Inflammatory macrophage treated with lipopolysaccharide for 1 hour (primary cell): ENCODE data around the gene SNCAIP.
"Not testable (repeated sequence)": the region's sequence is repeated elsewhere in the genome, so short reads cannot be mapped to it uniquely, and the experiment has no call there.

ENCODE experiments used
- DNase-seq, 2 donors: peaks; one replicate each; pipeline ENCODE4 v3.0.0-alpha.2; 2020 to 2022

The SNCAIP gene

DNA sequence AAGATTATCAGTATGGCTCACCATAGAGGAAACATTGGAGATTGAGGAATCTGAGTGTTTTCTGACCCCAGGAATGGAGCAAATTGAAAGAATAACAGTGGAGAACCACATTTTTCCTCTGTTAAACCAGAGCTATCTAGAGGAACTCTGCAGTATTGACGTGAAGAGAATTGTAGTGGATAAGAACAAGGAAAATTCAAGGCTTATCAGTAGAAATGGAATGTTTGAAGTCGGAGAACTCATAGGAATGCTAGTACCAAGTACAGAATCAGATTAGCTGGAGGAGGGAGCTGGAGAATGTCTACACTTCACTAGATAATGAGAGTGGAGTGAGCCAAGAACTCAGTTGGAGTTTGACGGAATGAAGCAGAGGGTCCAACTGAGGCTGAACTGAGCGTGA lies 50.3 kb downstream of the SNCAIP start:
- DNase-seq = no peak

DNA sequence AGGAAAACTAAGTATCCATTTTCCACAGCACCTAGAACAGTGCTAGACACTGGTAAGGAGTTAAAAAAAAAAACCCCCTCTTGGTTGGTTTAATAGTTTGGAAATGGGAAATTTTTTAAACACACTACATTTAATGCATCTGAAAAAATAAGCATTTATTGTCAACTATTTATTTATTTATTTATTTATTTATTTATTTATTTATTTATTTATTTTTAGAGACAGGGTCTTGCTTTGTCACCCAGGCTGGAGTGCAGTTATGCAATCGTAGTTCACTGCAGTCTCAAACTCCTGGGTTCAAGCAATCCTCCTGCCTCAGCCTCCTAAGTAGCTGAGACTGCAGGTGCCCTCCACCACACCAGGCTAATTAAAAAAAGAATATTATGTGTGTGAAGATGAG lies 51.6 kb downstream of the SNCAIP start:
- DNase-seq = no peak

DNA sequence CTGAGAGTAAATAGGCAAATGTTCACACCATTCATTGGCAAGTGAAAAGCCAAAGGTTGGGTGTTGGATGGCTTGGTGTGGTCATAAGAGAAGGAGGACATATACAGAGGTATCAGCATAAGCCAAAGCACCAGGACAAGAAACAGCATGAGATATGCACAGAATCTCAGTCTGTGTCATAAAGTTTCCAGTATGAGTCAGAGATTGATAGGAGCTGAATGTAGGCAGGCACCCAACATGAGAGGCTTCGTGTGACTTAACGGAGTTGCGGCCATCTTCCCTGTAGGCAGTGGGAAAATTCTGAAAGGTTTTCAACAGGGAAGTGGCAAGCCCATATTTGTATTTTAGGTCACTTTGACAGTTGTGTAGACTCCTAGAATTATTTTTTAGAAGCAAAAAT lies 54.5 kb downstream of the SNCAIP start:
- no peak for DNase-seq

DNA sequence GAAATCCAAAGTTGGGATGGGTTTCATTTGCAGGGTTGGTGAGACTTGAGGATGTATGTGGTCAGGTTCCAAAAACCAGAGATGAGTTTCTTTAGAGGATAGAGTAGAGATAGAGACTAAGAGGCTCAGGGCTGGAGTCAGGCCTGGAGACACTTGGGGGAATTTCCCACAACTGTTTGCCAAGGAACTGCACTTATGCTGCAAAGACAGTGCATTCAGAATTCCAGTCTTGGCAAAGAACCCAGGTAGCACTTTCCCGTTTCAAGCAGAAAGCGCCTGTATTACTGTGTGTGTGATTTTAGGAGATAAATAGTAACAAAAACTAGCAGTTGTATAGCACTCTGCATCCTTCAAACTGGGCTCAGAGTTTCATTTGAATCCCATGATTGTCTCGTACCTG lies 55.4 kb downstream of the SNCAIP start:
- DNase-seq = no peak

DNA sequence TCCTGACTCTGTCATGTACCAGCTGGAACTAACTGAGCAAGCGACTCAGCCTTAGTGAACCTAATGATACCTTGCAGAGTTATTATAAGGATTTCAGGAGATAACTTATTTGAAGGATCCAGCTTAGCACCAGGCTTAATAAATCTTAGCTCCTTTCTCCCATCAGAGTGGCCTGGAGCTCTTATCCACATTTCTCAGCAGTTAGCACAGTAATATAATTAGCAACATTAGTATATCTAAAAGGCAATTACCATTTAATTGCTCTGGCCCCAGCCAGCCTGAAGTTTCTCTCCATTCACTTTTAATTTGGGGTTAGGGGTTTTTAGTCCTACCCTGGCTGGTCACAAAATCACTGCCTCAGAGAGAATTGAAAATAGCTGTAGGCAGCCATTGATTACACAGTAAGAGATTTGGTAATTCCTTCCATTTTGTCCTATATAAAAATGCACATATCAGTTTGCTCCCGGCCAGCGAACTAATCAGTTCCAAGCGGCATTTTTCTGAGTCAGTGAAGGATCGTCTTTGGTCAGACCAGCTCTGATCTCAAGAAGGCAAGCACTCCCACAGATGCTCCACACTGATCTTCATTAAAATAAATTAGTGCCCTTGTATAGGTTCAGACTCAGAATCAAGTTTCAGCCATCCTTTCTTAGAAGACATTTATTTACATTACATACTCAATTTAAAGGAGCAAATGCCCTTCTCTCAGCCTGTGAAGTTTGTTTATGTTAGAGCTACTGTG lies 56.6 kb downstream of the SNCAIP start:
- DNase-seq = no peak

DNA sequence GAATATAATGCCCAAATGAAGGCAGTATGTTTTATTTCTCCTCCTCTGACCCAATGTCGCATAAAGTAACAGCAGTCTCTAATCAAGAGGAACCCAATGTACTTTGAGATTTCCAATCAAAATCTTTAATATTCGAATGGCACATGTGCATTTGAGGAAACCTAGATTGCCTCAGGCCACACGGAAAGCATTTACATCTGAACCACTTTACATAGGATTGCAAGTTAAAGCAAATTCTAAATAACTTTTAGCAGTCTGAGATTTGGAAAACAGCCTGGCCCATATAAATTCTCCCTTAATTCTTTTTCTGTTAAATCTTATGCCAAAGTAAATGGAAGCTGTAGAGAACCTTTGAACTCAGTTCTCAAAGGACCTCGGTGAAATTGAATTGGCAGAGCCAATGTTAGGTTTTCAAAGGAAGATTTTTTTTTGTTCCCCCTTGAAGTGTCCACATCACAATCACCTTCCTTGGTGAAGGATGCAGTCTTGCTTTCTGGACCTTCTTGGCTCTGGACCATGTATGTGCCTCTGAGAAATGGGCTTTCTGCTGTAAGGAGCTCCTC lies 57.3 kb downstream of the SNCAIP start:
- DNase-seq = no peak

DNA sequence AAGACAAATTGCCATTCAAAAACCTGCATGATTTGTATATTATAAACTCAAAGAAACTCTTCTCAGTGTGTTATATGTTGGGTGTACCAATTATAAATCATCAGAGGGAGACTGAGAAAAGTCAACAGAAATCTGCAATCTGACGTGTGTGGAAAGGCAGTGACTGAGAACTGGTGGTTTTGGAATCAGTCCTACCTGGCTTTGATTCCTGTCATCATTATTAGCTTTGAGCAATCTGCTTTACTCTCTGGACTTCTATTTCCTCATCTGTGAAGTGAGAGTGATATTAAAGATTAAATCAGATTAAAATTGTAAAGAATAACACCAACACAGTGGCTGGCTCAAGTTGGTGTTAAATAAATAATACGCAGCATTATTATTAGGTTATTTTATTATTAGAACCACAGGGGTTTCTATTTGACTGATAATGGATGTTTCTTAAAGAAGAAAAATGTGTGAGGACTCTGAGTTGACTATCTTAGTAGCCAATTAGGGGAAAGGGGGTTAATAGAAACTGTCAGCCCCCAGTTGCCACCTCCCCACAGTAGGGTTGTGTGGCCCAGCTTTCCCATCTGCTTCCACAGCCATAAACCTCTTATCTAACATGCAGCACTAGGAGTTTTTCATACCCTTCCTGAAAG lies 59.6 kb downstream of the SNCAIP start:
- no peak for DNase-seq

DNA sequence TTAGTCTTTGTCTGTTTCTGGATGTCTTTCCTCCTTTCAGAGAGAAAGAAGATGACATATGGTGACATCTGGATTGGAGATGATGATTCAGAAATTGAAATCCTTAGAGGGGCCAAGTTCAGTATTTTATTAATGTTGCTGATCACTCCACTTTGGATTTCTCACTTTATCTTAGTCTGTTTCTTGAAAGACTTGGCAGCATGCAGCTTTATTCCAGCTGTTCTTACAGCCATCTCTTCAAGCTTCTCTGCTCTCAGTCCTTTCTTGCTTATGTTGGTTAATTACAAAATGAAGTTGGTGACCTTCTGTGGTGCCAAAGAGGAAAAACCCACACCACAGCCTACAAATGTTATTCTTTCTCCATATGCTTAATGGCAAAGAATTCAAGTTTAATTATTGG lies 62.1 kb downstream of the SNCAIP start:
- DNase-seq = no peak

DNA sequence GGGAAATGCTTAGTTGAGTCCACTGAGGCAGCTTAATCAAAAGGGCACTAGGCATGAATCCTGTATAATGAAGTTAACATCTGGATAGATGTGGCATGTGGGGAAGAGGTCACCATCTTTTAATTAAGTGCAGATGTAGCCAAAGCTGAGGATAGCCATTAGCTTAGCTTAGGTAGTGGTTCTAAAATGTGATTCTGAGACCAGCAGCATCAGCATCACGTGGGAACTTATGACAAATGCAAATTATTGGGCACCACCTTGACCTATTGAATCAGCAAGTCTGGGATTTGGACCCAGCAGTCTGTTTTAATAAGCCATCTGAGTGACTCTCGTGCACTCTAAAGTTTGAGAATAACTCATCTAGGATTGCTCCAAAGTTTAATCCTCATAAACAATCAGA lies 63.8 kb downstream of the SNCAIP start:
- no peak for DNase-seq

DNA sequence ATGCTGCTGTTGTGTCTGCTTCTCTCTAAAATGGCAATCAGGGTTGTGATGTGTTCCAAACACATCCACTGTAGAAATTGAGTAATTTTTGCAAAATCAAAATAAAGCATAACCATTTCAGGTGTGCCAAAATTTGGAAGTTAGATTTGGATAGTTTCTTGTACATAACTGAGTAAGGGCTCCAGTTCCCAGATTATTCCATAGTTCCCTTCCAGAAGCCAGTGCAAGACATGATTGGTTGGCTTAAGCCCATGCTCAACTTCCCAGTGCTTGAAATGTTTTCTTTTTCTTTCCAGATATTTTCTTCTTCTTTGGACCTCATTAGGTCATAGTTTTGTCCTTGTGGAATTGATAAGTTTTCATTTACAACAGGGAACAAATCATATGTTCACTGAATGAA lies 64.2 kb downstream of the SNCAIP start:
- no peak for DNase-seq

DNA sequence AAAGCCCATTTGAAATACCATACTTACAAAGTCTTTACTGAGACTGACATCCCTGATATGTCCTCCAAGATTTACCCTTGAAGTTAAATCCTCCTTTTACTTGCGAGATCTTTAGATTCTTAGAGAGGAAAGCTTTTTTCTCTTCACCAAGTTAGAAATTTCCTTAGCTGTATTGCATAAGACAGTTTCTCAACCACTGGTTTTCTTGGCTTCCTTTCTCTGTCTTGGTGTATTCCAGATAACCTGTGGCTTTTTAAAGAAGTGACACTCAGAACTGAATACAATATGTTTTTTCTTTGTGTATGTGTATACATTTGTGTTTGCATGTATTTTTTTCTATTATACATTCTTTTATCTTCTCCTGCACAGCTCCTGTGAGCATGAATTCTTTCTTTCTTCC lies 65.0 kb downstream of the SNCAIP start:
- peak in 1 of 2 donors; percentile 4 for DNase-seq

DNA sequence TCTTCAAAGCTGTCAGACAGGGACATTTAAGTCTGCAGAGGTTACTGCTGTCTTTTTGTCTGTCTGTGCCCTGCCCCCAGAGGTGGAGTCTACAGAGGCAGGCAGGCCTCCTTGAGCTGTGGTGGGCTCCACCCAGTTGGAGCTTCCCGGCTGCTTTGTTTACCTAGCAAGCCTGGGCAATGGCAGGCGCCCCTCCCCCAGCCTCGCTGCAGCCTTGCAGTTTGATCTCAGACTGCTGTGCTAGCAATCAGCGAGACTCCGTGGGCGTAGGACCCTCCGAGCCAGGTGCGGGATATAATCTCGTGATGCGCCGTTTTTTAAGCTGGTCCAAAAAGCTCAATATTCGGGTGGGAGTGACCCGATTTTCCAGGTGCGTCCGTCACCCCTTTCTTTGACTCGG lies 70.9 kb downstream of the SNCAIP start:
- DNase-seq = not testable (repeated sequence)

DNA sequence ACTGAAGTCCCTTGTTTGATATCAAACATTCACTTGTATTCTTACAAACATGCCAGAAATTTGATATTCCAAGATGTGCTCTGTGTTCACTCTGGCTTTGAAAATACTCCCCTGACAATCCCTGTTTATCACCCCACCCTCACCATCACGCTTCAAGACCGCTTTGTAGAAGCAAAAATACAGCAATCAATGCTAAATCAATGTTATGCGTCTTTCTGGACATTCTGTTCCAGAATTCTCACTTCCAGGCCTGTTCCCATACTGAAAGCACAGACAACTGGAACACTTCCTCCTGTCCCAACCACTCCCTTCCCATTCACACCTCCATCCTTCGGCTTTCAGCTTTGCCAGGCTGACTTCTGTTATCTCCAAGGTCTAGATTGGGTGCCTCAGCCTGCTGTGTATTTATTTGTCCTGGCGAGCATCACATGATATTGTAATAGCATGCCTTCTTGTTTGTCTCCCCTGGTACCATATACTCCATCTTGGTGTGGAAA lies 72.8 kb downstream of the SNCAIP start:
- no peak for DNase-seq

DNA sequence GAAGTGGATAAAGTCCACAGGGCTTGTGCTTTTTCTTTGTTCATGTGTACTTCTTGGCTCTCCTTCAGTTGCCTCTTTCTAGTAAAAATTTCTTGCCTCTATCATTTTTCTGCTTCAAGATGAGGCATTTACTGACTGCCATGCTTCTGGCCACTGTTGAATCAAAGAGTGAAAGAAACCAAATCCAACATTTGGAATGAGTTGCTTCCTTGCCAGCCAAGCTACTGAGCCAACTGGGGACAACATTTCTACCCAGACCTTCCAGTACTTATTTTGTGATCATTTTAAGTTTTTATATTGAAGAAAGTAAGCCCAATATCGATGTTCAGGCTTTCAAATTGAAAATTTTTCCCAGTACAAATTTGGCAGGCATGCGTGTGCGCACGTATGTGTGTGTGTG lies 73.2 kb downstream of the SNCAIP start:
- DNase-seq = no peak

DNA sequence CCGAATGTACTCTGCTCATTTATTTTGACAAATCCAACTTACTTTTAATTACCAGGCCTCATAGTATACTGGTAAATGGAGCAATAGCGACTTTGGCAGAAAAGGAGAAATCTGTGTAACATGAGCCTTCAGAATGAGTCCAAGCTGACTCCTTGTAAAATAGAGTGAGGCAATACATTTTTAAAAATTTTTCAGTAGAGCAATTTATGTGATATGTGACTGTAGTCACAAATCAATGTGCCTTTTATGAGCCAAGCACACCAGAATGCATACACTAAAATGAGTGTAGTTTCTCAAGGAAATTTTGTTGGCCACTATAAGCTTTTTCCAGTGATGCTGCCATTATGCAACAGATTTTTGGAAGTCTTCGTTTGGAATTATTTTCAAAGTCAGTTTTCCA lies 73.8 kb downstream of the SNCAIP start:
- no peak for DNase-seq

DNA sequence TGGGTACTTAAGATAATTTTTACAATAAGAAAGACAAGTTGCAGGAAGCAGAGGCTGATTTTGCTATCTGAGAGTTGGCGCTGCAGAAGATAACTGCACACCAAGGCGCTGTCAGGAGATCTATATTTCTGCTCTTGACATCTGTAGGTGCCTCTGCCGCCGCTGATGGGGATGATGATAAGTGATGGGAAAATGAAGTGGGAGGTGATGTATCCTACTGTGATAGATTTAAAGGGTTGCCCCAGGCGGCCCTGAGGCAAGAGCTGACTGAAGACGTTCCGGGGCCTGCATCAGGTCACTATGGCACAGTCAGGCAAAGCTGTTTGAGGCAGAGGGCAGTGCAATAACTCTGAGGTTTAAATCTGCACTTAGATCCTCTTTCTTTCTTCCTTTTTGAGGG lies 78.1 kb downstream of the SNCAIP start:
- DNase-seq = no peak

DNA sequence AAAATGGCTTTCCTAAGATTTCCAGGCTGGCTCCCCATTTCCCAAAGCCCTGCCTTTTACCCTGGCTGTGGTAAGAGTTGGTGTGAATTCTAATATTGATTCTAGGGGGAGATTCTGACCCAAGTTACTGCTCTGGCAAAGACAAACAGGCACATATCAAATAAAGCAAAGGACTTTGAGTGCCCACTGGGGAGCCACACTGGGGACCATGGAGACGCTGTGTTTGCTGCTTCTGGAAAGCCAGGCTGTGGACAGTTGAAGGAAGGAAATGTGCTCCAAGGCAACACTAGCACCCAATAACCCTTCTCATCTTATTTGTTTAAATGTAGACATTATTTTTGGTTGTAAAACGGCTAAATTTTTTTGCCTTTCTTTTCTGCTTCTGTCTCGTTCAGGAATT lies 78.7 kb downstream of the SNCAIP start:
- no peak for DNase-seq

DNA sequence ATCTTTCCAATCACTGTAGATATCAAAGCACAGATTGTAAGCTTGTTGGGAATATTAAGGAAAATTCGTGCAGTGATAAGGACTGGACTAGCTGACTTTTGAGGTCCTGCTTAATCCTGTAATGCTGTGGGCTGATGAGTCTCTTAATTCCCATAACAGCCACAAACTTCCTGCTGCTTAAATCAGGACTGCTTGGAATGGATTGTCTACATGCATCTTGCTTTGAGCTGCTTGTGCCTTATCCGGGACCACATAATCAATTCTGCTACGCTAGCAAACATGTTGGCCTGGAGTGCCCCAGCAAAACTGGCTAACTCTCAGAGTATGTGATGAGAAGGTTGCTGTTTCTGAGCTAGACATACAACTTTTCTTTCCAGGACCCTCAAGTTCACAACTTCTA lies 79.6 kb downstream of the SNCAIP start:
- no peak for DNase-seq

DNA sequence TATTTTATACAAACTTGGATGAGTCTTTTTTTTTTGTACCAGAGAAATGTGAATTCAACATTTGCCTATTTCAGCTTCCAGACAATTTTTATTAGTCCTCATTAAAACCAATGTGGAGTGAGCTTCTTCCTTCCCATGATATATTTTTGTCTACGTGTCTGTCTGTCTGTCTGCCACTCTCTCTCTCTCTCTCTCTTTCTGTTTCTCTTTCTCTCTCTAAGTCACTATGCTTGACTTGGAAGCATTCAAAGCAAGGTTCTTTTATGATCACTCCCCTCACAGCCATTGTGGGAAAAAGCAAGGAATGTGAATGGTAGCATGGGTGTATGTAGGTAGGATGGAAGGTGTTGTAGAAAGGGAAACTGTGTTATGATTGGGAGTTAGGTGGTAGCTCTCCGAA lies 80.2 kb downstream of the SNCAIP start:
- no peak for DNase-seq

DNA sequence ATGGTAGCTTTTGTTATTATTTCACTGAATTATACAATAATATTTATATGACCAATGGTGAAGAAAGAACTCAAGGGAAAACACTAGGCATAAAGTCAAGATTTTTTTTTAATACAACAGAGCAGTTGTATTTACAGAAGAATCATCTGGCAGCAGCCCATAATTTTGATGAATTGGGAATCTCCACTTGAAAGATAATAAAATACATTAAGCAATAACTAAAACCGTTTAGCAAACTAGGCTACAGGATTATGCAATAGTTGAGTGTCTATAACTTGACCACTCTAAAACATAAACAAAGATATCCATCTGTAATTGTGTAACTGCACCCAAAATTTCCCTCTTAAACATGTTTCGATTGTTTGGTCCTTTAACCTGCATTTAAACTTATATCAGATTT lies 80.8 kb downstream of the SNCAIP start:
- DNase-seq = no peak

DNA sequence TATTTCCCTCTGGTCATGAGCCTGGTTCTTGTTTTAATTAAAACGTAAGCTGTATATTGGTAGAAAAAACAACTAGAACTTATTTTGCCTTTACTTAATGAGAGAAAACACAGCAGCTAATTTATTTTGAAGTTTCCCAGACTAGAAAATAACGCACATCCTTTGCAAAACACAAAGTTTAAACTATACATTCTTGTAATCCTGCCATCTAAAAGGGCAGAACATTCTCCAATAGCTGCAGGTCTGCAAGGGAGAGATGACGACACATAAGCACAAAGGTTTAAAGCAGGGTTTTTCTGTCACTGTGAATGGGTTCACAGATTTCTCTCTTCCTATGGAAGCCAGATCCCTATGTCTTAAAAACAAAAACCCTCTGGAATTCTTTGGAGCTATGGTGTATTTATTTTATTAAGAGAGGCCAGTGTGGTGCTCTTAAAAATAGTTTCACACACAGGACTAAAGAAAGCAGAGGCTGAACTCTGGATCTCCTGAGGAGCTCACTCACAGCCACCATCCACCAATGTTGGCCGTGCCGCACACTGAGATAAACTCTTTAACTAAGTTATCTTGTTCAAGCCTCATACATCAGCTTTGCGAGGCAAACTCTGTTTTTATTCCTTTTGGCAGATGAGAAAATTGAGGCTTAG lies 82.4 kb downstream of the SNCAIP start:
- DNase-seq = no peak

DNA sequence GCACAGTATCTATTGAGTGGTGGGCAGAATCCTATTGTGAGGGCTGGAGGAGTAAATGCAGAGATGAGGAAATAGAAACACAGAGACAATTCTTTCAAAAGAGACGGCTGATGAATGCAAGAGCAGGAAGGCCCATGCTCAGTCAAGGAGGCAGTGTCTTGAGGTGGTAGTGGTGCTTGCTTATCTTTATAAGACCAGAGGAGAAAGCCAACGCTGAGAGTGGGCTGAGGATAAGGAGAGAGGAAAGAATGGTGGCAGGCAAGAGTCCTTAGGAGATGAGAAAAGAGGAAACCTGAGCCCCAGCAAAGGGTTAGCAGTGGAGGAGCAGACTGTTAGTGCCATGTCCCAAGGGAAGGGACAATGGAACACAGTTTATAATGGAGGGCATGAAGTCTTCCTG lies 86.0 kb downstream of the SNCAIP start:
- DNase-seq = no peak

DNA sequence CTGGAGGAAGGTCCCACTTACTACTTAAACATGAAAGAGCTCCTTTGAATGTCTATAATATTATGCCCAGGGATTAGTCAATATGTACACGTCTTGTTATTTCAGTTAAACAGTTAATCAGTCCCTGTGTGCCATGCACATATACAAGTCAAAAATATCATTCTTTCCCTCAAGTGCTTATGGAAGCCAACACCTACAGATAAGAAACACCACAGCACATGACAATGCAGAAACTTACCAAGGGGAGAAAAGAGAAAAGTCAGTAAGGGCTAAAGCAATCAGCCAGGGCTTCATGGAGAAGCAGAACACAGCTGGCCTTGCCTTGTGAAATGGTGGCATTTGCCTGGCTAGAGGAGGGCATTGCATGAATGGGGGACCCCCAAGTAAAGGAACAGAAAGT lies 88.3 kb downstream of the SNCAIP start:
- DNase-seq = no peak

DNA sequence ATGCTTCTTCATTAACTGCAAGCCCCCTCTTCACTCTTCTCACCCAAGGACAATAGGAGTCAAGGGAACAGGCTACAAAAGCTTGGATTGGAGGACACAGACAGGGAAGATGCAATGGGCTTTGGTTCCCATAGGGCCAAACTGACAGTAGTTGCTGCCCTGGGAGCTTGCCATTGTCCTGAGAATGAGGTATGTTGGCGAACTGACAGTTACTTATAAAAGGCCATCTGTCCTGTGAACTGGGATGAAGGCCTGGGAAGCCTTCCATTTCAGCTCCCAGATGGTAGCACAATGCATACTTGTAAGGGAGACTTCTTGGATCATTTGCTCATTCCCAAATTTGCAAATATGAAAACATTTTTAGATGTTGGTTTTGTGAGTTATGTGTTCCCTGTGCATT lies 88.9 kb downstream of the SNCAIP start:
- no peak for DNase-seq
